ENCODE results near the gene AMPD3. TPM values are rescaled to one million over a fixed set of nuclear protein-coding genes. Genes with fewer than 3 reads are reported as not detected.

Gene AMPD3
- total RNA-seq, 2 donors from 2014 or later = 20.0 to 22.1 TPM

DNA sequence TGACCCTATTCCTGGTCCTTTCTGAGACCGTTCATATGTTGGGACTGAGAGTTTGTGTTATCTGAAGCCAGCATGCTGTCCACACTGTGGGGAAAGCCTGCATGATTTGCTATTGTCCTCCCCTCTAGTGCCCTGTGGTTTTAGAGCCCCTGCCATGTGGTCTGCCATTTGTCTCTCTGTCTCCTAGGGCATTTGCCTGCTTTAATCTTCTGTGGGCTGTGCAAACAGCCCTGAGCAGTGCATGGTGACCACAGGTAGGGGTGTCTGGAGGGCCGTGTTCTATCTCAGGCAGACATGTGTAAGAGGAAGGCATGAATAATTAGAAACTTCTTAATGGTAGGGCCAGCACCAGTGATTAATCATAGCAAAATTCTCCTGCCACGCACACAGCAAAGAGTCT lies 23.0 kb downstream of the AMPD3 start:
- Histone ChIP-seq H3K9me3 (no peaks in the 10 kb centered on the region), H3K4me3 (no peak overlapping the region), H3K27ac (no peak overlapping the region), H3K36me3 (no peaks in the 10 kb centered on the region), H3K27me3 (replicated peaks; ENCODE audit: insufficient read depth) (no peaks in the 10 kb centered on the region), H3K4me1 (replicated peaks) (no peaks in the 10 kb centered on the region)
- WGBS = 75% methylated on average over 3 of the region's 3 CpGs
- no peak for TF ChIP-seq POLR2AphosphoS5 (IDR thresholded peaks at IDR 0.05)
- TF ChIP-seq CTCF (IDR thresholded peaks at IDR 0.05) = no peak
- TF ChIP-seq POLR2A (IDR thresholded peaks at IDR 0.05) = no peak
- intact Hi-C loops (cut with DNase I) = no loop called here
- DNase-seq (ENCODE audit: low spot score) = no peak

- no peak for DNase-seq (ENCODE audit: low spot score)
- Histone ChIP-seq H3K9me3 (no peaks in the 10 kb centered on the region), H3K36me3 (no peaks in the 10 kb centered on the region), H3K4me1 (replicated peaks) (no peaks in the 10 kb centered on the region), H3K27me3 (replicated peaks; ENCODE audit: insufficient read depth) (no peaks in the 10 kb centered on the region), H3K27ac (no peak overlapping the region), H3K4me3 (no peak overlapping the region)
- TF ChIP-seq POLR2A (IDR thresholded peaks at IDR 0.05) (no peak), POLR2AphosphoS5 (IDR thresholded peaks at IDR 0.05) (no peak), CTCF (IDR thresholded peaks at IDR 0.05) (no peak)
- intact Hi-C loops (cut with DNase I) = no loop called here
- 91% methylated on average over 16 of the region's 16 CpGs for WGBS
These were observed 23.8 kb downstream of the AMPD3 start for GRCh38 chr11:10478574-10479550.

DNA sequence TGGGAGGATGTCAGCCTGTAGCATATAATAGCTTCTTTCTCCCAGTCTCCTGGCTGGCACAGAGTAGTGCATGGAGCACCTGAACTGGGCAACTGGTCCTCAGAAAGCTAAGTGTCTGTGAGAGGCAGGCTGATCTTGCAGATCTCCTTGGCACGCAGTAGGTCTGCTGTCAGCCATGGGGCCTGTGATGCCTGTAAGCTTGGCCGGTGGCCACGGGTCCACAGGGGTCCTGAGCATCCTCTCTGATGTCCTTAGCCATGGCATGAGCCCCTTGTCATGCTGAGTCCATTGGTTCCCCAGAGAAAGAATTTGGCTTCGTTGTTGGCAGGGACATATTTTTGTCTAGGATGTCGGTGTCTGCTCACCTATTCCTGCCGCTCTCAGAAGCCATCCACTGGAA lies 25.0 kb downstream of the AMPD3 start:
- no peaks in the 10 kb centered on the region for H3K4me1 ChIP-seq (replicated peaks)
- no peak overlapping the region for H3K4me3 ChIP-seq
- H3K27ac ChIP-seq = no peak overlapping the region
- no peaks in the 10 kb centered on the region for H3K27me3 ChIP-seq (replicated peaks; ENCODE audit: insufficient read depth)
- no peak for TF ChIP-seq POLR2AphosphoS5 (IDR thresholded peaks at IDR 0.05)
- no peak for TF ChIP-seq POLR2A (IDR thresholded peaks at IDR 0.05)
- no peak for TF ChIP-seq CTCF (IDR thresholded peaks at IDR 0.05)
- H3K9me3 ChIP-seq = no peaks in the 10 kb centered on the region
- intact Hi-C loops (cut with DNase I) = no loop called here
- DNase-seq (ENCODE audit: low spot score) = no peak
- H3K36me3 ChIP-seq = no peaks in the 10 kb centered on the region
- 92% methylated on average over 6 of the region's 6 CpGs for WGBS

DNA sequence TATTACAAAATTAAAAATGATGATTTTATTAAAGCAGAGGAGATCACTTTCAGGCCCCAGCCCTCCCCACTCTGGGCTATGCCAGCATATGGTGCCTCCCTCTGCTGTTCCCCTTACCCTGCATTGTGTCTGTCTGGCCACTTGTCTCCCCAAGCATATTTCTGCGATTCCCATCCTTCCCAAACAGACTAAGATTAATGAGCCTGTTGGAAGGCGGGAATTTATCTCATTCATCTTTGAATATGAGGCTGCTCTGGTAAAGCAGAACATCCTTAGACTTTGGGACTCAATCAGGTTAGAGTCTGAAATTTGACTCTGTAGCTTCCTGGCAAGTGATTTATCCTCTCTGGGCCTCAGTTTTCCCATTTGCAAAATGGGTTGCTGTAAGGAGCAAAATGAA lies 25.7 kb downstream of the AMPD3 start:
- no peaks in the 10 kb centered on the region for H3K4me1 ChIP-seq (replicated peaks)
- TF ChIP-seq CTCF (IDR thresholded peaks at IDR 0.05) (no peak), POLR2A (IDR thresholded peaks at IDR 0.05) (no peak), POLR2AphosphoS5 (IDR thresholded peaks at IDR 0.05) (no peak)
- H3K27ac ChIP-seq = no peak overlapping the region
- no peaks in the 10 kb centered on the region for H3K27me3 ChIP-seq (replicated peaks; ENCODE audit: insufficient read depth)
- no peaks in the 10 kb centered on the region for H3K36me3 ChIP-seq
- no peaks in the 10 kb centered on the region for H3K9me3 ChIP-seq
- DNase-seq (ENCODE audit: low spot score) = no peak
- H3K4me3 ChIP-seq = no peak overlapping the region
- 79% methylated on average over 2 of the region's 2 CpGs for WGBS
- intact Hi-C loops (cut with DNase I) = no loop called here
